HepG2 (cell line): ENCODE measurements around the gene PREX1.

Source experiments
- HNF4A ChIP-seq: sonication (generic); formaldehyde crosslinking; IDR thresholded peaks from 2 replicates; pipeline ENCODE4 v1.4.0; 2020; ENCODE audit warnings: missing genetic modification reagents
- NR2F1 ChIP-seq, 2 experiments: fragments of 450-650 bp in 1 of 2; formaldehyde crosslinking in 1 of 2; IDR thresholded peaks; 2 replicates each; pipeline versions ENCODE4 v1.5.0 to v1.6.1; 2016 to 2020; ENCODE audit warnings: mild to moderate bottlenecking in 1 of 2, missing compliant biosample characterization in 1 of 2, missing genetic modification reagents in 1 of 2, moderate library complexity in 1 of 2
- TF ChIP-seq, protein P1 (sequence below): sonication (generic); formaldehyde crosslinking; IDR thresholded peaks from 2 replicates; pipeline ENCODE4 v1.5.0; 2020; ENCODE audit warnings: mild to moderate bottlenecking, missing genetic modification reagents, moderate library complexity
- TF ChIP-seq, protein P2 (sequence below): sonication (generic); formaldehyde crosslinking; IDR thresholded peaks from one replicate; pipeline ENCODE4 v1.5.1; 2020; ENCODE audit warnings: mild to moderate bottlenecking, missing genetic modification reagents; ENCODE audit errors: not compliant biosample characterization

DNA sequence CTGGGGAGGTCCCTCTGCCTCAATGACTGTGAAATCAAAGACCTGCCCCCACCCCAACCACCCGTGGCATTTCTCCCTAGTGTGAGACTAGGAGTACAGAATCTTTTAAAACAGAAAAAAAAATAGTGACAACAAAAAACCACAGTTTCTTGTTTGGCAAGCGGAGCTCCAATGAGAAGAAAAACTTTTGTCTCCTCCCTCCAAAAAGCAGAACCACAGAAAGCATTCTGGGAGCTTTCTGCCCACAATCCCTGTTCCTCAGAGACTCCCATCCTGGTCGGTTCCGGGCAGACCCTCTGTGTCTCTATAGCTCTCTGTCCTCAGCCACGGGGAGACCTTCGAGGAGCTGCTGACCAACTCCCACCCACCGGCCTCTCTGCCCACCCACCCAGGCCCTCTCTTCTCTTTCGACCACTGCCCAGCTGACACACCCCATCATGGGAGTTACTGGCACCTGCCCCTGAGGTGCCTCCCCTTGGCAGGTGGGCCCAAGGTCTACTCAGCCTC, 4.9 kb downstream of the PREX1 start:
- TF ChIP-seq NR2F1 (CRISPR knock-in tag; IDR thresholded peaks at IDR 0.05): no peak
- no peak for TF ChIP-seq HNF4A (CRISPR knock-in tag)
- TF ChIP-seq, protein P1, sequence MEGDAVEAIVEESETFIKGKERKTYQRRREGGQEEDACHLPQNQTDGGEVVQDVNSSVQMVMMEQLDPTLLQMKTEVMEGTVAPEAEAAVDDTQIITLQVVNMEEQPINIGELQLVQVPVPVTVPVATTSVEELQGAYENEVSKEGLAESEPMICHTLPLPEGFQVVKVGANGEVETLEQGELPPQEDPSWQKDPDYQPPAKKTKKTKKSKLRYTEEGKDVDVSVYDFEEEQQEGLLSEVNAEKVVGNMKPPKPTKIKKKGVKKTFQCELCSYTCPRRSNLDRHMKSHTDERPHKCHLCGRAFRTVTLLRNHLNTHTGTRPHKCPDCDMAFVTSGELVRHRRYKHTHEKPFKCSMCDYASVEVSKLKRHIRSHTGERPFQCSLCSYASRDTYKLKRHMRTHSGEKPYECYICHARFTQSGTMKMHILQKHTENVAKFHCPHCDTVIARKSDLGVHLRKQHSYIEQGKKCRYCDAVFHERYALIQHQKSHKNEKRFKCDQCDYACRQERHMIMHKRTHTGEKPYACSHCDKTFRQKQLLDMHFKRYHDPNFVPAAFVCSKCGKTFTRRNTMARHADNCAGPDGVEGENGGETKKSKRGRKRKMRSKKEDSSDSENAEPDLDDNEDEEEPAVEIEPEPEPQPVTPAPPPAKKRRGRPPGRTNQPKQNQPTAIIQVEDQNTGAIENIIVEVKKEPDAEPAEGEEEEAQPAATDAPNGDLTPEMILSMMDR (CRISPR knock-in tag): no peak
- TF ChIP-seq, protein P2, sequence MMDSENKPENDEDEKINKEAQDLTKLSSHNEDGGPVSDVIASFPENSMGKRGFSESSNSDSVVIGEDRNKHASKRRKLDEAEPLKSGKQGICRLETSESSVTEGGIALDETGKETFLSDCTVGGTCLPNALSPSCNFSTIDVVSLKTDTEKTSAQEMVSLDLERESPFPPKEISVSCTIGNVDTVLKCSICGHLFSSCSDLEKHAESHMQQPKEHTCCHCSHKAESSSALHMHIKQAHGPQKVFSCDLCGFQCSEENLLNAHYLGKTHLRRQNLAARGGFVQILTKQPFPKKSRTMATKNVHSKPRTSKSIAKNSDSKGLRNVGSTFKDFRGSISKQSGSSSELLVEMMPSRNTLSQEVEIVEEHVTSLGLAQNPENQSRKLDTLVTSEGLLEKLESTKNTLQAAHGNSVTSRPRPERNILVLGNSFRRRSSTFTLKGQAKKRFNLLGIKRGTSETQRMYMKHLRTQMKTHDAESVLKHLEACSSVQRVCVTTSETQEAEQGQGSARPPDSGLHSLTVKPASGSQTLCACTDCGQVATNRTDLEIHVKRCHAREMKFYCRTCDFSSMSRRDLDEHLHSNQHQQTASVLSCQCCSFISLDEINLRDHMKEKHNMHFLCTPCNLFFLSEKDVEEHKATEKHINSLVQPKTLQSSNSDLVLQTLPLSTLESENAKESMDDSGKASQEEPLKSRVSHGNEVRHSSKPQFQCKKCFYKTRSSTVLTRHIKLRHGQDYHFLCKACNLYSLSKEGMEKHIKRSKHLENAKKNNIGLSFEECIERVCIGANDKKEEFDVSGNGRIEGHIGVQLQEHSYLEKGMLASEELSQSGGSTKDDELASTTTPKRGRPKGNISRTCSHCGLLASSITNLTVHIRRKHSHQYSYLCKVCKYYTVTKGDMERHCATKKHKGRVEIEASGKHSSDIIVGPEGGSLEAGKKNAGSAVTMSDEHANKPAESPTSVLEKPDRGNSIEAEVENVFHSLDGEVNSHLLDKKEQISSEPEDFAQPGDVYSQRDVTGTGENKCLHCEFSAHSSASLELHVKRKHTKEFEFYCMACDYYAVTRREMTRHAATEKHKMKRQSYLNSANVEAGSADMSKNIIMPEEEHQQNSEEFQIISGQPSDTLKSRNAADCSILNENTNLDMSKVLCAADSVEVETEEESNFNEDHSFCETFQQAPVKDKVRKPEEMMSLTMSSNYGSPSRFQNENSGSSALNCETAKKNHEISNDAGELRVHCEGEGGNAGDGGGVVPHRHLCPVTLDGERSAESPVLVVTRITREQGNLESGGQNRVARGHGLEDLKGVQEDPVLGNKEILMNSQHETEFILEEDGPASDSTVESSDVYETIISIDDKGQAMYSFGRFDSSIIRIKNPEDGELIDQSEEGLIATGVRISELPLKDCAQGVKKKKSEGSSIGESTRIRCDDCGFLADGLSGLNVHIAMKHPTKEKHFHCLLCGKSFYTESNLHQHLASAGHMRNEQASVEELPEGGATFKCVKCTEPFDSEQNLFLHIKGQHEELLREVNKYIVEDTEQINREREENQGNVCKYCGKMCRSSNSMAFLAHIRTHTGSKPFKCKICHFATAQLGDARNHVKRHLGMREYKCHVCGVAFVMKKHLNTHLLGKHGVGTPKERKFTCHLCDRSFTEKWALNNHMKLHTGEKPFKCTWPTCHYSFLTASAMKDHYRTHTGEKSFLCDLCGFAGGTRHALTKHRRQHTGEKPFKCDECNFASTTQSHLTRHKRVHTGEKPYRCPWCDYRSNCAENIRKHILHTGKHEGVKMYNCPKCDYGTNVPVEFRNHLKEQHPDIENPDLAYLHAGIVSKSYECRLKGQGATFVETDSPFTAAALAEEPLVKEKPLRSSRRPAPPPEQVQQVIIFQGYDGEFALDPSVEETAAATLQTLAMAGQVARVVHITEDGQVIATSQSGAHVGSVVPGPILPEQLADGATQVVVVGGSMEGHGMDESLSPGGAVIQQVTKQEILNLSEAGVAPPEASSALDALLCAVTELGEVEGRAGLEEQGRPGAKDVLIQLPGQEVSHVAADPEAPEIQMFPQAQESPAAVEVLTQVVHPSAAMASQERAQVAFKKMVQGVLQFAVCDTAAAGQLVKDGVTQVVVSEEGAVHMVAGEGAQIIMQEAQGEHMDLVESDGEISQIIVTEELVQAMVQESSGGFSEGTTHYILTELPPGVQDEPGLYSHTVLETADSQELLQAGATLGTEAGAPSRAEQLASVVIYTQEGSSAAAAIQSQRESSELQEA: no peak
